Measurements from ENCODE around the gene PTPN14. TPM values are rescaled to one million over a fixed set of nuclear protein-coding genes. Genes with fewer than 3 reads are reported as not detected.
A peak's percentile ranks its signal among the peaks of the same experiment; 100 is the strongest.

The PTPN14 gene
- total and polyA plus RNA-seq, 2 experiments from 2014 or later, result 18.7 to 70.2 TPM

- Mint-ChIP-seq H3K27me3 (ENCODE audit: insufficient read depth, low read depth, poor library complexity) (peaks cover 64% of the 10 kb centered on the region), H3K9me3 (no peaks in the 10 kb centered on the region), H3K4me3 (peak overlapping the region; percentile 47), H3K36me3 (ENCODE audit: low read depth) (peaks cover 3% of the 10 kb centered on the region; the same call in 1 of the 3 replicates), H3K27ac (no peak overlapping the region), H3K4me1 (peaks cover 49% of the 10 kb centered on the region)
- Histone ChIP-seq H3K4me3 (peak overlapping the region; percentile 11), H3K4me1 (ENCODE audit: insufficient read depth) (peaks cover 25% of the 10 kb centered on the region), H3K4me2 (peak overlapping the region; percentile 37), H3F3A (replicated peaks; ENCODE audit: low read depth) (no peaks in the 10 kb centered on the region), H2AFZ (no peak overlapping the region), H3K79me2 (replicated peaks; ENCODE audit: insufficient read depth) (no peaks in the 10 kb centered on the region), H3K36me3 (ENCODE audit: insufficient read depth) (no peaks in the 10 kb centered on the region), H3K9me2 (ENCODE audit: insufficient read depth) (no peaks in the 10 kb centered on the region), H3K27ac (ENCODE audit: low read depth) (no peak overlapping the region), H3K27me3 (ENCODE audit: insufficient read depth) (peaks cover 58% of the 10 kb centered on the region), H4K20me1 (replicated peaks; ENCODE audit: insufficient read depth) (no peaks in the 10 kb centered on the region)
- ATAC-seq, result peak; percentile 12
- TF ChIP-seq EZH2phosphoT487 (IDR thresholded peaks at IDR 0.05; ENCODE audit: unreplicated experiment), result no peak
- TF ChIP-seq CREB1 (CRISPR knock-in tag; IDR thresholded peaks at IDR 0.05; ENCODE audit: low read depth), result no peak
- TF ChIP-seq POLR2AphosphoS5 (IDR thresholded peaks at IDR 0.05; ENCODE audit: low read depth), result no peak
- TF ChIP-seq CTCF (conservative IDR thresholded peaks at IDR 0.05; ENCODE audit: low read depth in 2 of 2), result peak; percentile 23 to 58; a peak in 2 of 4 replicates
- no peak for TF ChIP-seq NANOG (IDR thresholded peaks at IDR 0.05; ENCODE audit: borderline replicate concordance)
- DNase-seq (ENCODE audit: low spot score), result peak; percentile 53
Measured at GRCh38 chr1:214317734-214318133, 233.7 kb downstream of the PTPN14 start.

GRCh38 chr1:214317300-214317699 lies 234.1 kb downstream of the PTPN14 start:
- no peaks in the 10 kb centered on the region for H4K20me1 ChIP-seq (replicated peaks; ENCODE audit: insufficient read depth)
- Mint-ChIP-seq H3K4me1 (peaks cover 54% of the 10 kb centered on the region), H3K36me3 (ENCODE audit: low read depth) (peaks cover 3% of the 10 kb centered on the region; the same call in 1 of the 3 replicates), H3K27me3 (ENCODE audit: insufficient read depth, low read depth, poor library complexity) (peaks cover 69% of the 10 kb centered on the region), H3K4me3 (peak overlapping the region; percentile 47; the same call in 2 of the 3 replicates), H3K9me3 (no peaks in the 10 kb centered on the region; the same call in 2 of the 3 replicates), H3K27ac (peak overlapping the region; percentile 48; the same call in 1 of the 2 replicates)
- H3K4me2 ChIP-seq, result peak overlapping the region; percentile 45
- peaks cover 25% of the 10 kb centered on the region for H3K4me1 ChIP-seq (ENCODE audit: insufficient read depth)
- peak overlapping the region; percentile 41; the same call in 1 of the 2 replicates for H3K27ac ChIP-seq (ENCODE audit: low read depth)
- no peaks in the 10 kb centered on the region for H3K79me2 ChIP-seq (replicated peaks; ENCODE audit: insufficient read depth)
- peaks cover 63% of the 10 kb centered on the region for H3K27me3 ChIP-seq (ENCODE audit: insufficient read depth)
- TF ChIP-seq NANOG (IDR thresholded peaks at IDR 0.05; ENCODE audit: borderline replicate concordance), result peak; percentile 62; the same call in 1 of the 2 replicates
- TF ChIP-seq CTCF (conservative IDR thresholded peaks at IDR 0.05; ENCODE audit: low read depth in 2 of 2), result no peak
- peak; percentile 44; the same call in 1 of the 2 replicates for TF ChIP-seq CREB1 (CRISPR knock-in tag; IDR thresholded peaks at IDR 0.05; ENCODE audit: low read depth)
- TF ChIP-seq ZNF462 (CRISPR knock-in tag; IDR thresholded peaks at IDR 0.05), result peak; percentile 76
- no peak overlapping the region for H2AFZ ChIP-seq
- H3K36me3 ChIP-seq (ENCODE audit: insufficient read depth), result no peaks in the 10 kb centered on the region
- peak; percentile 93 for DNase-seq (ENCODE audit: low spot score)
- ATAC-seq, result peak; percentile 85
- H3F3A ChIP-seq (replicated peaks; ENCODE audit: low read depth), result no peaks in the 10 kb centered on the region
- peak overlapping the region; percentile 17 for H3K4me3 ChIP-seq
- H3K9me2 ChIP-seq (ENCODE audit: insufficient read depth), result no peaks in the 10 kb centered on the region

Measured in GM23338 (cell line).